Glutamatergic neuron (in vitro differentiated cells): ENCODE results near the gene RNF135. TPM values are rescaled to one million over a fixed set of nuclear protein-coding genes. Genes with fewer than 3 reads are reported as not detected.
"Not testable (repeated sequence)": the region's sequence is repeated elsewhere in the genome, so short reads cannot be mapped to it uniquely, and the experiment has no call there.

Source experiments
- DNase-seq: peaks from one replicate; pipeline ENCODE4 v3.0.0; 2022
- H3K27ac Mint-ChIP-seq: one replicate; pipeline ENCODE4 v1.8.0; 2020; ENCODE audit warnings: mild to moderate bottlenecking, mixed read lengths, inconsistent platforms; ENCODE audit not compliant: unreplicated experiment
- H3K27me3 Mint-ChIP-seq: one replicate; pipeline ENCODE4 v1.8.0; 2020; ENCODE audit warnings: mild to moderate bottlenecking, moderate library complexity, mixed read lengths, inconsistent platforms; ENCODE audit not compliant: unreplicated experiment
- H3K36me3 Mint-ChIP-seq: one replicate; pipeline ENCODE4 v1.8.0; 2020; ENCODE audit warnings: mild to moderate bottlenecking, mixed read lengths, inconsistent platforms; ENCODE audit not compliant: unreplicated experiment
- H3K4me1 Mint-ChIP-seq: one replicate; pipeline ENCODE4 v1.8.0; 2020; ENCODE audit warnings: mild to moderate bottlenecking, low read depth, mixed read lengths, inconsistent platforms; ENCODE audit not compliant: unreplicated experiment
- H3K4me3 Mint-ChIP-seq: one replicate; pipeline ENCODE4 v1.8.0; 2020; ENCODE audit warnings: mild to moderate bottlenecking, mixed read lengths, inconsistent platforms; ENCODE audit not compliant: unreplicated experiment
- H3K9me3 Mint-ChIP-seq: one replicate; pipeline ENCODE4 v1.8.0; 2020; ENCODE audit warnings: mild to moderate bottlenecking, moderate library complexity, mixed read lengths, inconsistent platforms; ENCODE audit not compliant: unreplicated experiment
- CTCF ChIP-seq: fragments of 200-600 bp; sonication (generic); IDR thresholded peaks from one replicate; pipeline ENCODE4 v1.5.0; 2021; ENCODE audit not compliant: partially characterized antibody, unreplicated experiment
- total RNA-seq: library from RNA; stranded (reverse); fragmentation: NEBNext Ultra II Directional; extraction: Animal tissue kit (Norgen Biotek cat#: 25700); gene quantifications from one replicate; pipeline ENCODE4 v1.2.1, GENCODE V29; 2021; ENCODE audit not compliant: unreplicated experiment

The RNF135 gene
- total RNA-seq, 1 donor from 2014 or later: 0.59 TPM

GRCh38 chr17:30926516-30926915 is 44.3 kb upstream of the RNF135 start:
- no peak for TF ChIP-seq CTCF
- no peak overlapping the region for H3K4me3 Mint-ChIP-seq
- no peaks in the 10 kb centered on the region for H3K9me3 Mint-ChIP-seq
- no peaks in the 10 kb centered on the region for H3K36me3 Mint-ChIP-seq
- H3K4me1 Mint-ChIP-seq: no peaks in the 10 kb centered on the region
- no peak overlapping the region for H3K27ac Mint-ChIP-seq
- no peak for DNase-seq
- H3K27me3 Mint-ChIP-seq: peaks cover 8% of the 10 kb centered on the region

- DNase-seq: no peak
- H3K36me3 Mint-ChIP-seq: no peaks in the 10 kb centered on the region
- no peaks in the 10 kb centered on the region for H3K4me1 Mint-ChIP-seq
- peaks cover 5% of the 10 kb centered on the region for H3K27me3 Mint-ChIP-seq
- no peaks in the 10 kb centered on the region for H3K9me3 Mint-ChIP-seq
- no peak for TF ChIP-seq CTCF
- no peak overlapping the region for H3K27ac Mint-ChIP-seq
- H3K4me3 Mint-ChIP-seq: no peak overlapping the region
Observed at GRCh38 chr17:30927756-30928155, 43.1 kb upstream of the RNF135 start.

- Mint-ChIP-seq H3K4me3 (no peak overlapping the region), H3K27ac (no peak overlapping the region), H3K9me3 (no peaks in the 10 kb centered on the region), H3K27me3 (peaks cover 3% of the 10 kb centered on the region), H3K36me3 (no peaks in the 10 kb centered on the region), H3K4me1 (no peaks in the 10 kb centered on the region)
- no peak for TF ChIP-seq CTCF
- no peak for DNase-seq
Observed at GRCh38 chr17:30928584-30928983, 42.3 kb upstream of the RNF135 start.

GRCh38 chr17:30929081-30929633 is 41.7 kb upstream of the RNF135 start:
- no peak overlapping the region for H3K27ac Mint-ChIP-seq
- no peak overlapping the region for H3K4me3 Mint-ChIP-seq
- DNase-seq: no peak
- no peaks in the 10 kb centered on the region for H3K36me3 Mint-ChIP-seq
- peaks cover 3% of the 10 kb centered on the region for H3K27me3 Mint-ChIP-seq
- no peak for TF ChIP-seq CTCF
- no peaks in the 10 kb centered on the region for H3K9me3 Mint-ChIP-seq
- no peaks in the 10 kb centered on the region for H3K4me1 Mint-ChIP-seq

GRCh38 chr17:30929861-30930260 is 41.0 kb upstream of the RNF135 start:
- H3K4me3 Mint-ChIP-seq, H3K9me3 Mint-ChIP-seq, DNase-seq, H3K4me1 Mint-ChIP-seq, H3K36me3 Mint-ChIP-seq, H3K27ac Mint-ChIP-seq, H3K27me3 Mint-ChIP-seq: not testable (repeated sequence)
